Heart right ventricle (tissue), 16 donors: ENCODE measurements around the gene ZNF468. TPM values are rescaled to one million over a fixed set of nuclear protein-coding genes. Genes with fewer than 3 reads are reported as not detected.
"Not testable (repeated sequence)": the region's sequence is repeated elsewhere in the genome, so short reads cannot be mapped to it uniquely, and the experiment has no call there.

Source experiments
- ATAC-seq, 8 donors: fragments of 200-7000 bp; cut with Tn5 transposase; one replicate each; pipeline ENCODE4 v1.9.1; 2020; ENCODE audit warnings: mild to moderate bottlenecking in 8 of 8, moderate library complexity in 8 of 8, moderate number of reproducible peaks in 1 of 8
- DNase-seq, 2 donors: peaks; one replicate each; pipeline ENCODE4 v3.0.0-alpha.2; 2020
- H3K27ac ChIP-seq, 10 donors: fragments of 200-600 bp; sonication (generic) in 2 of 10; one replicate each; pipeline versions ENCODE4 v1.5.0 to v1.8.0; 2020 to 2022; ENCODE audit warnings: mild to moderate bottlenecking in 3 of 10
- H3K27me3 ChIP-seq, 7 donors: fragments of 200-600 bp; one replicate each; pipeline ENCODE4 v1.8.0; 2021 to 2022; ENCODE audit warnings: mild to moderate bottlenecking in 2 of 7
- H3K36me3 ChIP-seq, 9 donors: fragments of 200-600 bp; sonication (generic) in 1 of 9; one replicate each; pipeline versions ENCODE4 v1.5.0 to v1.8.0; 2020 to 2022; ENCODE audit warnings: mild to moderate bottlenecking in 2 of 9
- H3K4me1 ChIP-seq, 9 donors: fragments of 200-600 bp; sonication (generic) in 1 of 9; one replicate each; pipeline versions ENCODE4 v1.5.0 to v1.8.0; 2020 to 2022; ENCODE audit warnings: mild to moderate bottlenecking in 4 of 9
- H3K4me3 ChIP-seq, 10 donors: fragments of 200-600 bp; sonication (generic) in 2 of 10; one replicate each; pipeline versions ENCODE4 v1.5.0 to v1.8.0; 2020 to 2022; ENCODE audit warnings: mild to moderate bottlenecking in 7 of 10, moderate library complexity in 2 of 10
- H3K9me3 ChIP-seq, 11 donors: fragments of 200-600 bp in 10 of 11; sonication (generic) in 2 of 11; one replicate each; pipeline versions ENCODE4 v1.5.0 to v1.8.0; 2013 to 2022; ENCODE audit warnings: mild to moderate bottlenecking in 2 of 11, control low read depth in 1 of 11, moderate library complexity in 1 of 11
- WGBS, 2 donors: extraction: QIAGEN DNeasy Blood & Tissue Kit; methylation state at CpG; one replicate each; pipeline ENCODE4 v1.1.7; 2013; ENCODE audit warnings: inconsistent platforms in 1 of 2; 5-methylcytosine and 5-hydroxymethylcytosine counted together
- intact Hi-C, 10 donors: fragments of 100-400 bp; cut with DNase I; formaldehyde crosslinking; loops; one replicate each; pipeline versions ENCODE4 v1.11.1 to v1.14.2; 2022
- polyA plus RNA-seq, 2 donors: library from polyadenylated mRNA; stranded (reverse); fragments of 200-250 nt; gene quantifications; one replicate each; pipeline ENCODE4 v1.2.3, GENCODE V29; 2013
- total RNA-seq, 10 donors: library from RNA; stranded (reverse); fragmentation: NEBNext Ultra II Directional in 3 of 10; extraction: Animal tissue kit (Norgen Biotek cat#: 25700) in 3 of 10; gene quantifications; one replicate each; pipeline versions ENCODE4 v1.2.1 to v1.2.4, GENCODE V29; 2021 to 2023
- TF ChIP-seq, protein P1 (sequence below), 9 donors: fragments of 200-600 bp; sonication (generic) in 2 of 9; IDR thresholded peaks; one replicate each; pipeline versions ENCODE4 v1.5.0 to v1.8.0; 2021 to 2022; ENCODE audit warnings: antibody characterized with exemption in 9 of 9, mild to moderate bottlenecking in 5 of 9, moderate library complexity in 1 of 9
- donor health status: Arrhythmogenic right ventricular cardiomyopathy.
- donor health status: ischemic (EF 13 %, LVEDD 7.1; RV severe dilation, severe dysfunction).
- donor health status: healthy with polysubstance abuse.
- donor health status: DM: no; HTN: yes; CAD: no.
- donor health status: DM: no; HTN: no; CAD: no.
- donor health status: ischemic (EF 25% LVEDD 6.9; RV normal size, moderate dysfunction).
- donor health status: ischemic (EF 25% LVEDD 5.7; RV mildly dilated, moderate dysfunction).
- donor health status: healthy.
- donor health status: DM: yes; HTN: yes; CAD: no.
- donor health status: Ischemic cardiomyopathy.
- donor health status: ischemic (EF 35%, LVEDD 5.7; RV mildly dilated, moderate dysfunction).
- donor health status: nonischemic (EF 11% LVEDD 7.7; RV severe dilation, severe dysfunction).
- donor health status: DM: yes; HTN: yes; CAD: no.
- donor health status: PGD.
- donor health status: ischemic (EF 29% LVEDD 5.4; RV normal size, mild dysfunction).
- donor health status: nonischemic (EF 23%, LVEDD 6.1; RV moderate dilation, normal function).

Gene ZNF468
- total and polyA plus RNA-seq, 12 donors, result 5.3 to 12.7 (median 9.1) TPM

DNA sequence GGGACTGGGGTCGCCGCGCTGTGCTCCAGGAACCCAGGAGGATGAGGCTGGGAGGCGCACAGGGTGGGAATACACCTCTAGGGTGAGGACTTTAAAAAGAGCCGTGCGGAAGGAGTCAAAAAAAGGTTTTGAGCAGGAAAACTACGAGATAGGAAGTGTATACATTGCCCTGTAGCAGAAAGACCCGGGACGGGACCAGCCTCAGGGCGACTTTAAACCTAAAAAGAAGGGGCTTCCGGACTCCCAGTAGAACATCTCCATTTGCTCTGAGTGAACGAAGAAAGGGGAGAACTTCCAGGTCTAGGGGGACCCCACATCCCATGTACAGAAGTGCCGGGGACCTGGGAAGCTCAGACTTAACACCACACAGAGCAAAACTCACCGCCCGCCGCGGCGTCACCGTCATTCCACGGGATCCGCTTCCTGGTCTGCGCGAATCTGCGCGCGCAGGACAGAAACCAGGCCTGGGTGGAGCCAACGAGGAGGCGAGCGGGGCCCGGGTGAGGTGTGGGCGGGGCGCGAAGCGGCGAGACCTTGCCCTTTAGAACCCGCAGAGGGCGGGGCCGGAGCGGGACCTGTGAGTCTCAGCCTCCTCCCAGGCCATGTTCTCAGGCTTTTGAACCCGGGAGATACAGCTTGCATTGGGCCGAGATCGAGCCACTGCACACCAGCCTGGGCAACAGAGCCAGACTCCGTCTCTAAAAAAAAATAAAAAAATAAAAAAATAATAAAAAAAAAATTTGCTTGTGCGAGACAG is 36.0 kb downstream of the ZNF468 start, which contains the start of gene ZNF28:
TSS of gene ZNF28 (minus strand) at position 430 of the 757 bp plus-strand sequence. CDS start 3,675 bp downstream, outside the sequence.
- H3K9me3 ChIP-seq, H3K27me3 ChIP-seq: not testable (repeated sequence)
- WGBS, 2 donors, result 1 to 4% methylated on average over 22 to 37 of the region's 44 CpGs
- H3K27ac ChIP-seq, result peak within 1 kb of the TSS in 9 of 10 donors; percentile 28 to 77 (median 70)
- DNase-seq (peak; percentile 67 to 80), ATAC-seq (peak; percentile 100)
- intact Hi-C loops, result loop anchor here in 2 of 10 donors (2.0 to 5.0 kb wide), 2 partner anchors 35 to 36 kb away; partner anchors contain the start of gene ZNF468 (in 2 of the 2)
- peaks cover 0 to 19% (median 0%) of the 10 kb centered on the region in 9 donors for H3K36me3 ChIP-seq
- TF ChIP-seq, protein P1, sequence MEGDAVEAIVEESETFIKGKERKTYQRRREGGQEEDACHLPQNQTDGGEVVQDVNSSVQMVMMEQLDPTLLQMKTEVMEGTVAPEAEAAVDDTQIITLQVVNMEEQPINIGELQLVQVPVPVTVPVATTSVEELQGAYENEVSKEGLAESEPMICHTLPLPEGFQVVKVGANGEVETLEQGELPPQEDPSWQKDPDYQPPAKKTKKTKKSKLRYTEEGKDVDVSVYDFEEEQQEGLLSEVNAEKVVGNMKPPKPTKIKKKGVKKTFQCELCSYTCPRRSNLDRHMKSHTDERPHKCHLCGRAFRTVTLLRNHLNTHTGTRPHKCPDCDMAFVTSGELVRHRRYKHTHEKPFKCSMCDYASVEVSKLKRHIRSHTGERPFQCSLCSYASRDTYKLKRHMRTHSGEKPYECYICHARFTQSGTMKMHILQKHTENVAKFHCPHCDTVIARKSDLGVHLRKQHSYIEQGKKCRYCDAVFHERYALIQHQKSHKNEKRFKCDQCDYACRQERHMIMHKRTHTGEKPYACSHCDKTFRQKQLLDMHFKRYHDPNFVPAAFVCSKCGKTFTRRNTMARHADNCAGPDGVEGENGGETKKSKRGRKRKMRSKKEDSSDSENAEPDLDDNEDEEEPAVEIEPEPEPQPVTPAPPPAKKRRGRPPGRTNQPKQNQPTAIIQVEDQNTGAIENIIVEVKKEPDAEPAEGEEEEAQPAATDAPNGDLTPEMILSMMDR (IDR thresholded peaks at IDR 0.05), result peak in 1 of 9 donors; percentile 20
- H3K4me3 ChIP-seq, result peak within 1 kb of the TSS; percentile 38 to 82 (median 64)
- peaks cover 0 to 12% (median 6%) of the 10 kb centered on the region in 9 donors for H3K4me1 ChIP-seq

- not testable (repeated sequence) for H3K27me3 ChIP-seq, H3K9me3 ChIP-seq
- peaks cover 0 to 26% (median 0%) of the 10 kb centered on the region in 9 donors for H3K36me3 ChIP-seq
- WGBS, 2 donors, result 1 to 3% methylated on average over 13 to 18 of the region's 19 CpGs
- intact Hi-C loops, result loop anchor here in 2 of 10 donors (2.0 to 5.0 kb wide), 2 partner anchors 36 to 37 kb away; partner anchors contain the start of gene ZNF468 (in 2 of the 2)
- ATAC-seq (peak; percentile 41 to 68 (median 56)), DNase-seq (peak; percentile 17 to 40)
- H3K27ac ChIP-seq, result peak overlapping the region in 8 of 10 donors; percentile 28 to 77 (median 70)
- peaks cover 0 to 12% (median 6%) of the 10 kb centered on the region in 9 donors for H3K4me1 ChIP-seq
- peak overlapping the region; percentile 38 to 82 (median 64) for H3K4me3 ChIP-seq
Observed at GRCh38 chr19:52820472-52821203, 36.8 kb downstream of the ZNF468 start.

DNA sequence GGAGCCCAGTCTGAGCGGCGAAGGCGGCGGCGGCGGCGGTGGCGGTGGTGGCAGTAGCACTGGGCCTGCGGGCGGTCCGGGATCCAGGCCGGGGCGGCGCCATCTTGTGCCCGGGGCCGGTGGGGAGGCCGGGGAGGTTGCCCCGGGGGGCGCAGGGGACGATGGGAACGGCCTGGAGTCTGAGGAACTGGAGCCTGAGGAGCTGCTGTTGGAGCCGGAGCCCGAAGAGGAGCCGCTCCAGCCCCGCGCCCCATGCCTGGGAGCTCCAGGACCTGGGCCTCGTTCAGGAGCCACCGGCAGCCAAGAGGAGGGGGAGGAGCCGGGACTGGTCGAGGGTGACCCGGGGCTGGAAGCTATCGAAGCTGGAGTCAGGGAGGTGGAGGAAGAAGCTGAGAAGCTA is 47.6 kb downstream of the ZNF468 start:
- Histone ChIP-seq H3K36me3 (peaks cover 0 to 69% (median 18%) of the 10 kb centered on the region in 9 donors), H3K27ac (no peak overlapping the region), H3K4me1 (no peaks in the 10 kb centered on the region), H3K27me3 (no peaks in the 10 kb centered on the region), H3K9me3 (peaks cover 0 to 56% (median 0%) of the 10 kb centered on the region in 11 donors), H3K4me3 (no peak overlapping the region)
- WGBS, 2 donors, result 96% methylated on average over 31 to 32 of the region's 32 CpGs
- intact Hi-C loops, result no loop called here
- TF ChIP-seq, protein P1 (IDR thresholded peaks at IDR 0.05), result no peak
- ATAC-seq (no peak), DNase-seq (no peak)

- H3K27me3 ChIP-seq, ATAC-seq, H3K4me3 ChIP-seq, intact Hi-C loops, H3K27ac ChIP-seq, H3K4me1 ChIP-seq, DNase-seq: not testable (repeated sequence)
- WGBS, 2 donors, result 97 to 98% methylated on average over 9 of the region's 9 CpGs
- Histone ChIP-seq H3K9me3 (peaks cover 0 to 100% (median 80%) of the 10 kb centered on the region in 11 donors), H3K36me3 (peaks cover 0 to 78% (median 52%) of the 10 kb centered on the region in 9 donors)
Observed at GRCh38 chr19:52799950-52800640, 57.3 kb downstream of the ZNF468 start.

- Histone ChIP-seq H3K36me3 (no peaks in the 10 kb centered on the region), H3K27ac (no peak overlapping the region), H3K4me1 (peaks cover 0 to 19% (median 6%) of the 10 kb centered on the region in 9 donors), H3K4me3 (no peak overlapping the region), H3K27me3 (no peaks in the 10 kb centered on the region), H3K9me3 (peaks cover 0 to 24% (median 0%) of the 10 kb centered on the region in 11 donors)
- DNase-seq, result no peak
- TF ChIP-seq, protein P1 (IDR thresholded peaks at IDR 0.05), result no peak
- intact Hi-C loops, result no loop called here
- WGBS, 2 donors, result 94 to 96% methylated on average over 6 of the region's 6 CpGs
- ATAC-seq, result no peak
Observed at GRCh38 chr19:52789440-52789839, 68.0 kb downstream of the ZNF468 start.
